CD4-positive, alpha-beta T cell treated with Interferon gamma for 1 hour (primary cell): ENCODE results near the gene HAAO.
"Not testable (repeated sequence)": the region's sequence is repeated elsewhere in the genome, so short reads cannot be mapped to it uniquely, and the experiment has no call there.

Experiments
- DNase-seq: peaks from one replicate; pipeline ENCODE4 v3.0.0-alpha.2; 2020

Gene HAAO

DNA sequence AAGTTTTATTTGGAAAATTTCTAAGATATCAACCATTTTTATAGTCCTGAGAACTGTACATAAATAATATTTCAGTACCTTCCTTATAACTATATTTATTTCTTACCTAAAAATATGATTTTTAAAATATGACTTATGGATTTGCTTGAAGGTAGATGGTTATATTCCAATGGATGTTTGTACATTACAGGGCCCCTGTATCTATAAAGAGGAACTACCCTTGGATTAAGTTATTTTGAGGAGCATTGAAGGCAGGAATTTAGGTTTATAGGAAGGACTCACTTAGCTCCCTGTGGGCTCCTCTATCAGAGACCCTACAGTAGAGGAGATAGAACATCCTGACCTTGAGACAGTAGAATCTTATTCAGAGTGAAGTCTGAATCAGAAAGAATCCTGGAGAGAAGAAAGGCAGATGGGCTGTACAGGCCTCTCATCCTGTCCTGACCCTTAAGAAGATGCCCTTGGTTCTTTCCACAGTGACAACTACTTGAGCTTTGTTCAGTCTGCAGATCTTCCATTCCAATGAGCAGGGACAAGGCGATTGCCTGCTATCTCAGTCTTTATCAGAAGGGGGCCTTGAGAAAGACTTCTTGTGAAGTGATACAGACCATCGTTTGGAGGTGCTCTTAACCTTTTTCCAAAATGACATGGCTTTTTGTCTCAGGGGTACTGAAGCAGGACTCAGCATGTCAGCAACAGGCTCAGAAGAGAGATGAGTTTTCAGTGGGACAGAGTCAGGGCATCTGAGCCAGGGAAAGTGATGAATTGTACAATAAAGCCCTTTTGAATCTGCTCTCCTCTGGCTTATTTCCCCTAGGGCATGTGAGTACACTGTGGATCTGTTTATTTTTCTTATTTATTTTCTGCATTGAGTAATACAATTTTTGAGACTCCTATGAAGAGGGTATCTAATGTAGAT is 49.4 kb downstream of the HAAO start:
- no peak for DNase-seq

DNA sequence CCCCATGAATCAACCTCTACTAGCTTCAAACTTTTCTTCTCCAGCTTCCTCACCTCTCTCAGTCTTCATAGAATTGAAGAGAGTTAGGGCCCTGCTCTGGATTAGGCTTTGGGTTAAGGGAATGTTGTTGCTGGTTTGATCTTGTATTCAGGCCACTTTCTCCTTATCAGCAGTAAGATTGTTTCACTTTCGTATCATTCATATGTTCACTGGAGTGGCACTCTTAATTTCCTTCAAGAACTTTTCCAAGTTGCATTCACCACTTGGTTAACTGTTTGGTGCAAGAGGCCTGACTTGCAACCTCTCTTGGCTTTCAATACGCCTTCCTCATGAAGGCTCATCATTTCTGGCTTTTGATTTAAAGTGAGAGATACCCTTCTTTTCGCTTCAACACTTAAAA is 51.2 kb downstream of the HAAO start:
- DNase-seq = no peak

DNA sequence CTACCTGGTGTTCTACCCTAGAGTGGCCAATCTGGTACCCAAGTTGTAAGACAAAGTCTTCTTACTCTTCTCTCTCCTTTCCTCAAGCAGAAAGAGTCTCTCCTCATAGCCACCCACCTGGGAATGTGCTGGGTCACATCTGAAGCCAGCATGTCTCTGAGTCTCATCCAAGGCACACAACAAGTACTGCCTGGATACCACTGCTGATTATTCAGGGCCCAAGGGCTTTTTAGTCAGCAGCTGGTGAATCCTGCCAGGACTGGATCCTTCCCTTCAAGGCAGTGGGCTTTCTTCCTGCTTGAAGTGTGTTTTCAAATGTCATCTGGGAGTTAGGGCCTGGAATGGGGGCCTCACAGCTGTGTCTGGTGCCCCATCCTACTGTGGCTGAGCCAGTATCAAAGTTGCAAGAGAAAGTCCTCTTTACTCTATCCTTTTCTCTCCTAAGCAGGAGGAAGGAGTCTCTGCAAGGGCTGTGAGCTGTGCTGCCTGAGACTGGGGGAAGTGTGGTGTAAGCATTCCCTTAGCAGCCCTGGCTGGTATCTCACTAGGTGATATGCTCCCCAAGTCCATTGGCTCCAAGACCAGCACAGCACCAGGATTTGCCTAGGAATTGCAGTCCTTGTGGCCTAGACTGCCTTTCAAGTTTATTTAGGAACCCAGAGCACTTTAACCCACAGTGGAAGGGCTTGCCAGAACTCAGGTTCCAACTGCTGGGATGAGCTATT is 55.6 kb downstream of the HAAO start:
- no peak for DNase-seq

DNA sequence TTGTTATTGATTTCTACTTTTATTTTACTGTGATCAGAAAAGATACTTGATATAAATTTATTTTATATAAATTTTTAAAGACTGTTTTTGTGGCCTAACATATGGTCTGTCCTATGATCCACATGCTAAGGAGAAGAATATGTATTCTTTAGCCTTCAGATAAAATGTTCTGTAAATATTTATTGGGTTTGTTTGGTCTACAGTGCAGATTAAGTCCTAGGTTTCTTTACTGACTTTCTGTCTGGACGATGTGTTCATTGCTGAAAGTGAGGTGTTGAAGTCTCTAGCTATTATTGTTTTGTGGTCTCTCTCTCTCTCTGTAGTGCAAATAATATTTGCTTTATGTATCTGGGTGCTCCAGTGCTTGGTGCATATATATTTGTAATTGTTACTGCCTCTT is 58.5 kb downstream of the HAAO start:
- DNase-seq = no peak

DNA sequence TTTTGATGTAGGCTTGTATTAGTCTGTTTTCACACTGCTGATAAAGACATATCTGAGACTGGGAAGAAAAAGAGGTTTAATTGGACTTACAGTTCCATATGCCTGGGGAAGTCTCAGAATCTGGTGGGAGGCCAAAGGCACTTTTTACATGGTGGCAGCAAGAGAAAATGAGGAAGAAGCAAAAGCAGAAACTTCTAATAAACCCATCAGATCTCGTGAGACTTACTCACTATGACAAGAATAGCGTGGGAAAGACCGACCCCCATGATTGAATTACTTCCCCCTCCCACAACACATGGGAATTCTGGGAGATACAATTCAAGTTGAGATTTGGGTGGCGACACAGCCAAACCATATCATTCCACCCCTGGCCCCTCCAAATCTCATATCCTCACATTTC is 61.1 kb downstream of the HAAO start:
- not testable (repeated sequence) for DNase-seq

DNA sequence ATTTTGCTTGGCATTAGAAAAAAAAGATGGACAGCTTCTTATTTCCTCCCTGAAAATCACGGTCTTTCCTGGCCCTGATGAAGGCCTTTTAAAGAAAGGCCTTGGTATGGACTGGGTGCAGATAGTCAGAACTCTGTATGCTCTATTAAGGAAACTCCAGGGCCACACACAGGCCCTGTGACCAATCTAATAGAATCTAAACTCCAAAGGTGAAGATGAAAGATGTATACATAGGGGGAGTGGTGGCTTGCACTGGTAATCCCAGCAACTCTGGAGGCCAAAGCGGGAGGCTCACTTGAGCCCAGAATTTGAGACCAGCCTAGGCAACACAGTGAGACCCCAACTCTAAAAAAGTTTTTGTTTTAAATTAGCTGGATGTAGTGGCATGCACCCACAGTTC is 65.7 kb downstream of the HAAO start:
- DNase-seq = no peak

DNA sequence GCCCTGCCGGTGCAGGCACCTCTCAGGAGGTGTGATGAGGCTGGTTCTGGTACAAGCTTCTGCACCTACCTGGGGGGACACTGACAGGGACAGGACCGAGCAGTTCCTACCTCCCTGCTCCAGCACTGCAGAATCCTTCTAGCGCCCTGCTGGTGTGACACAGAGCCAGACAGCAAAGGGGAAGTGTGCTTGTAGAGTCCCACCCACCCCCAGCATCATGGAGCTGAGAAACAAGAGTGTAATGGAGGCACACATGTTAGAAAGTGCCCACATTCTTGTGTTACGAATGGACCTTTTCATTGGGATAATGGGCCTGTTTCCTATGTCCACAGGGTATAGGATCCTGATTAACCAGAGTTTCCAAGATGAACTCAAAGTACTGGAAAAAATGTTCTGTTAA is 66.7 kb downstream of the HAAO start:
- DNase-seq = peak; percentile 22

DNA sequence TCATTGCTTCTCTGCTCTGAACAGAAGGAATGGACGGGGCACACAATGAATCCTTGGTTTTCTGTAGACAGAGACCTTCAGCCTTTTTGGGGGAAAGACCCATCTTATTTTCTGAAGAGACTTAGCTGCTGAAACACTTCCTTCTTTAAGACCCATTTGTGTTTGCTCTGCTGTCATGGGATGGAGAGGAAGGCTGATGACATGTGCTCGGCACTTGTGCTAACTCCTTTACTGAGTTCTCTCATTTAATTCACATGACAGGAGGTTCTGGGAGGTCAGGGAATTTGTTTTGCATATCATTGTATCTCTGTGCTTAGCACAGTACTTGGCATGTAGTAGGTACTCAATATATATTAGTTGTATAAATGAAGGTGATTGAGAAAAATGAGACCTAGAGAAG is 67.5 kb downstream of the HAAO start:
- DNase-seq = no peak

DNA sequence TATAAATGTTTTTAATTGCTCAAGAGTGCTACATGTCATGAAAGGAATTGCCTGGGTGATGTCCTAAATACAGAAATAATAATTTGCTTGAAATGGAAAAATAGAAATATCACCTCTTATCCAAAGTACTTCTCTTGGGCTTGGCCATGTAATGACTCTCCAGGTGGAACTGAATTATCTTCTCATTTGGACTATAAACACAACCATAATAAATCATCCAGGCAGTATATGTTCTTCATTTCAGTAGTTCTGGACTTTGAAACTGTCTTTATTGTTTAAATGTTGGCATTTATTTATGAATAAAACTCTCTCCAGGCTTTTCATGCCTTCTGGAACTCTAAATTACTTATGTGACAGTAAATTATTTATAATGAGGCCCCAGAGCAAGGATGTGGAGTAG is 68.9 kb downstream of the HAAO start:
- no peak for DNase-seq

DNA sequence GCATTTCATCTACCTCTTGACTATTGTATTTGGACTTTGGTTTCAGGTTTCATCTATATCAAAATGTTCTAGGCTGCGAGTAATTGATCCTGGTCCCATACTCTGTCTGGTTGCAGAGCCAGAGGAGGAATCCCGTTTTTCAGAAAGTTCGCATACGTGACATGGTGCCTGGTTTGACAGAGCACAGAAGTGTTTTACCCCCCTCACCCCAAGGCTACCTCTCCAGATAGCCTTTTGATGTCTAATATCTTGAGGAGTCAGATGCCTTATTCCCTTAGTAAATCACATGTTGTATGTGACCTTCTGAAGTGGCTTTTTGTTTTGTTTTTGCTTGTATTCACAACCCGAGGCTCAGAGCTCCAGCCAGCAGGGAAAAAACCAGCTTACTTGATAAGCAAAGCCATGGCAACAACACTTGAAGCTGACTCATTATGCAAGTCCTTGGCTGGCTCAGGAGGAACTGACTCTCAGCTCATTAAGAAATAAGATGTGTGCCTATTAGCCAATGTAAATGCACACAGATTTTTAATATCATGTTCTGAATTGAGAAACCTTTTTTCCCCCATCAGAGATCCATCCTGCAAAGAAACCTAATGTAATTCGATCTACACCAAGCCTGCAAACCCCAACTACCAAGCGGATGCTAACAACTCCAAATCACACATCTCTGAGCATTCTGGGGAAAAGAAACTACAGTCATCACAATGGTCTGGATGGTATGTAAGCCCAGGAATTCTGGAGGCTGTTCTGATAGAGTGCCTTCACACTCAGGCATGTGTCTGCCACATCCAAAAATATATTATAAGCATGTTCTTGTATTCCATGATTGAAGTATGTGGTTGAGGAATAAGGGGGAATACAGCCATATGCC is 69.8 kb downstream of the HAAO start:
- peak; percentile 56 for DNase-seq

DNA sequence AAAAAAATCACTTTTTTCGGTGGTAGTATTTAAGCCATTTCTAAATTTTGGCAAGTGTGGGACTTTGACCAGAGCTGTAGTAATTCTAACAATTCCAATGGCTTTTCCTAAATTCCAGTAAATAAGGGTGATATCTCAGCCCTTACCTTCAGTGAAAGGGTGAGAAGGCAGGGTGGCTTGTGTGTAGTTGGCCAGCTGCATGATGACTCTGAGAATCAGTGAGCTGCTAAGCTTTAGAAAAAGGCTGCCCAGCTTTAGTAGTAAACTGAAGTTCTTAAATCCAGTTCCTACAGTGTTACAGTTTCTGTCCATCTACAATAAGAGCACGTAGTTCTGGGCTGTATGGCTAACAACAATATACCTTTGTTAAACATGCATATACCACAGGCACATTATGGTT is 70.5 kb downstream of the HAAO start:
- DNase-seq = no peak
